Cardiac muscle cell (in vitro differentiated cells and primary cell): Measurements from ENCODE around the gene LRMDA. TPM values are rescaled to one million over a fixed set of nuclear protein-coding genes. Genes with fewer than 3 reads are reported as not detected.
A peak's percentile ranks its signal among the peaks of the same experiment; 100 is the strongest.

ENCODE experiments used
- DNase-seq, 2 donors: peaks; one replicate each; pipeline versions ENCODE4 v3.0.0 to v3.0.0-alpha.2; 2010 to 2017; ENCODE audit warnings: low read depth in 1 of 2, low spot score in 1 of 2
- H3K27ac ChIP-seq: fragments of 200-600 bp; sonication (generic); 2 replicates; pipeline ENCODE4 v1.5.1; 2016
- H3K27me3 ChIP-seq: fragments of 200-600 bp; sonication (generic); 2 replicates; pipeline ENCODE4 v1.6.0; 2016; ENCODE audit warnings: control low read depth
- H3K36me3 ChIP-seq: fragments of 200-600 bp; sonication (generic); 2 replicates; pipeline ENCODE4 v1.5.1; 2016; ENCODE audit warnings: control low read depth
- H3K4me1 ChIP-seq: fragments of 200-600 bp; sonication (generic); 2 replicates; pipeline ENCODE4 v1.8.1; 2017; ENCODE audit warnings: low read depth, mild to moderate bottlenecking, mixed run types
- H3K4me3 ChIP-seq: fragments of 200-600 bp; sonication (generic); 2 replicates; pipeline ENCODE4 v1.5.1; 2016; ENCODE audit warnings: mild to moderate bottlenecking
- H3K9me3 ChIP-seq: fragments of 200-600 bp; sonication (generic); 2 replicates; pipeline ENCODE4 v1.5.1; 2017; ENCODE audit warnings: low read depth, mild to moderate bottlenecking, control low read depth
- CTCF ChIP-seq: IDR thresholded peaks from 2 replicates; pipeline ENCODE4 v1.5.1; 2012; ENCODE audit warnings: low read depth, mild to moderate bottlenecking, low read length
- polyA plus RNA-seq: library from polyadenylated mRNA; unstranded; fragments of >200 nt; fragmentation: Nextera tagmentation; extraction: Ambion mirVana; gene quantifications from 2 replicates; pipeline ENCODE4 v1.2.1, GENCODE V29; 2016
- total RNA-seq: library from RNA; depleted of rRNA; stranded (reverse); fragments of >200 nt; gene quantifications from 2 replicates; pipeline ENCODE4 v1.2.3, GENCODE V29; 2016

LRMDA gene
- total and polyA plus RNA-seq, 2 experiments from 2014 or later = 6.2 to 11.7 TPM

- DNase-seq = no peak
- no peak for TF ChIP-seq CTCF
- no peak overlapping the region for H3K27ac ChIP-seq
- peaks cover 37% of the 10 kb centered on the region for H3K4me1 ChIP-seq
- H3K27me3 ChIP-seq = no peaks in the 10 kb centered on the region
- H3K4me3 ChIP-seq = no peak overlapping the region
- no peaks in the 10 kb centered on the region for H3K9me3 ChIP-seq
- H3K36me3 ChIP-seq = no peaks in the 10 kb centered on the region
These were observed 1128.9 kb downstream of the LRMDA start for GRCh38 chr10:76560338-76560737.

GRCh38 chr10:76563286-76563685 is 1131.9 kb downstream of the LRMDA start:
- no peak for TF ChIP-seq CTCF
- Histone ChIP-seq H3K9me3 (no peaks in the 10 kb centered on the region), H3K27me3 (no peaks in the 10 kb centered on the region), H3K36me3 (no peaks in the 10 kb centered on the region), H3K4me3 (no peak overlapping the region), H3K4me1 (peaks cover 17% of the 10 kb centered on the region), H3K27ac (no peak overlapping the region)
- DNase-seq = no peak

- no peak for TF ChIP-seq CTCF
- DNase-seq = peak in 1 of 2 donors; percentile 27
- Histone ChIP-seq H3K4me1 (no peaks in the 10 kb centered on the region), H3K27ac (no peak overlapping the region), H3K36me3 (no peaks in the 10 kb centered on the region), H3K27me3 (no peaks in the 10 kb centered on the region), H3K4me3 (no peak overlapping the region), H3K9me3 (no peaks in the 10 kb centered on the region)
These were observed 1140.6 kb downstream of the LRMDA start for GRCh38 chr10:76572021-76572420.

GRCh38 chr10:76576276-76576962 is 1145.0 kb downstream of the LRMDA start:
- no peaks in the 10 kb centered on the region for H3K27me3 ChIP-seq
- no peak overlapping the region for H3K27ac ChIP-seq
- TF ChIP-seq CTCF = no peak
- H3K4me1 ChIP-seq = no peaks in the 10 kb centered on the region
- no peaks in the 10 kb centered on the region for H3K9me3 ChIP-seq
- no peak overlapping the region for H3K4me3 ChIP-seq
- DNase-seq = peak in 1 of 2 donors; percentile 21
- H3K36me3 ChIP-seq = no peaks in the 10 kb centered on the region

GRCh38 chr10:76577455-76577854 is 1146.0 kb downstream of the LRMDA start:
- Histone ChIP-seq H3K4me3 (no peak overlapping the region), H3K9me3 (no peaks in the 10 kb centered on the region), H3K27ac (no peak overlapping the region), H3K4me1 (no peaks in the 10 kb centered on the region), H3K36me3 (no peaks in the 10 kb centered on the region), H3K27me3 (no peaks in the 10 kb centered on the region)
- no peak for DNase-seq
- TF ChIP-seq CTCF = no peak
